Adrenal gland (tissue), 5 donors: ENCODE results near the gene CEP164.

Source experiments
- POLR2A ChIP-seq, 2 donors: fragments of 450-650 bp; IDR thresholded peaks; one replicate each; pipeline ENCODE4 v1.6.1; 2017; ENCODE audit warnings: antibody characterized with exemption in 2 of 2, mild to moderate bottlenecking in 2 of 2, moderate library complexity in 1 of 2
- TF ChIP-seq, protein P1 (sequence below), 6 experiments: fragments of 450-650 bp in 4 of 6; fragments of 200-600 bp in 2 of 6; sonication (generic) in 1 of 6; IDR thresholded peaks; 1 replicate in 5 of 6; 2 replicates in 1 of 6; pipeline versions ENCODE4 v1.5.1 to v1.8.0; 2016 to 2021; ENCODE audit warnings: antibody characterized with exemption in 6 of 6, mild to moderate bottlenecking in 2 of 6, moderate library complexity in 1 of 6
- donor health status: DM: no; HTN: no; CAD: no.

DNA sequence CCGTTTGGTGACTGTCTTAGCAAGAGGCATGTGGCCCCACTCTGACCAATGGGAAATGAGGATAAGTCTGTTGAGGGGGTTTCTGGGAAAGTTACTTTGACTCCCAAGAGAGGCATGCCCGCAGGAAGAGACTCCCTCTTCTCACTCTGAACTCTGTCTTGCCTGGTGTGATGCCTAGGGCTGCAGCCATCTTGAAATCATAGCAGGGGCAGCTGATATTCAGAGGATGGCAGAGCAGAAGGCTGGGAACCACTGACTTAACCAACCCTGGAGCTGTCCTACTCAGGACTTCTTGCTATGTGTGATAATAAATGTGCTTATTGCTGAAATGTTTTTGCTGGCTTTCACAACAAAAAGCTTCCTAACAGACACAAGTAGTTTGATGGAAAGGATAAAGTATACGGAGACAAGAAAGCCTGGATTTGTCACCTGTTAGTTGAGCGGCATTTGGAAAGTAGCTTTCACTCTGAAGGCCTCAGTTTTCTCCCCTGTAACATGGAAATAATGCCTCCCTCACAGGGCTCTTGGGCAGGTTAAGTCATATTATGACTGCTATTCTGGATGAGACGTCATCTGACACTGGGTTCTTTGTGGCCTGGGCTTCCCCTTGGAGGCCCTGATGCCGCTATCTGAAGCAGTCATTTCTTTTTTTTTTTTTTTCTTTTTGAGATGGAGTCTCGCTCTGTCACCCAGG, 128.5 kb downstream of the CEP164 start:
- no peak for TF ChIP-seq POLR2A (IDR thresholded peaks at IDR 0.05)
- TF ChIP-seq, protein P1, sequence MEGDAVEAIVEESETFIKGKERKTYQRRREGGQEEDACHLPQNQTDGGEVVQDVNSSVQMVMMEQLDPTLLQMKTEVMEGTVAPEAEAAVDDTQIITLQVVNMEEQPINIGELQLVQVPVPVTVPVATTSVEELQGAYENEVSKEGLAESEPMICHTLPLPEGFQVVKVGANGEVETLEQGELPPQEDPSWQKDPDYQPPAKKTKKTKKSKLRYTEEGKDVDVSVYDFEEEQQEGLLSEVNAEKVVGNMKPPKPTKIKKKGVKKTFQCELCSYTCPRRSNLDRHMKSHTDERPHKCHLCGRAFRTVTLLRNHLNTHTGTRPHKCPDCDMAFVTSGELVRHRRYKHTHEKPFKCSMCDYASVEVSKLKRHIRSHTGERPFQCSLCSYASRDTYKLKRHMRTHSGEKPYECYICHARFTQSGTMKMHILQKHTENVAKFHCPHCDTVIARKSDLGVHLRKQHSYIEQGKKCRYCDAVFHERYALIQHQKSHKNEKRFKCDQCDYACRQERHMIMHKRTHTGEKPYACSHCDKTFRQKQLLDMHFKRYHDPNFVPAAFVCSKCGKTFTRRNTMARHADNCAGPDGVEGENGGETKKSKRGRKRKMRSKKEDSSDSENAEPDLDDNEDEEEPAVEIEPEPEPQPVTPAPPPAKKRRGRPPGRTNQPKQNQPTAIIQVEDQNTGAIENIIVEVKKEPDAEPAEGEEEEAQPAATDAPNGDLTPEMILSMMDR (IDR thresholded peaks at IDR 0.05): no peak
